GM12878 (cell line): ENCODE data around the gene NUDT3. TPM values are rescaled to one million over a fixed set of nuclear protein-coding genes. Genes with fewer than 3 reads are reported as not detected.
A peak's percentile ranks its signal among the peaks of the same experiment; 100 is the strongest.

ENCODE experiments used
- BCL11A ChIP-seq: IDR thresholded peaks from 2 replicates; pipeline ENCODE4 v1.6.1; 2011; ENCODE audit warnings: low read depth, low read length
- BHLHE40 ChIP-seq, 2 experiments: fragments of 450-650 bp in 1 of 2; IDR thresholded peaks; 2 replicates each; pipeline ENCODE4 v1.6.1; 2011 to 2017; ENCODE audit warnings: low read depth in 2 of 2, borderline replicate concordance in 1 of 2, improper control_type of control experiment in 1 of 2, low read length in 1 of 2, mild to moderate bottlenecking in 1 of 2
- CBX3 ChIP-seq: fragments of 200-600 bp; sonication (generic); IDR thresholded peaks from 2 replicates; pipeline ENCODE4 v1.6.1; 2016; ENCODE audit warnings: low read depth, borderline replicate concordance
- CREM ChIP-seq: IDR thresholded peaks from 2 replicates; pipeline ENCODE4 v1.6.1; 2014; ENCODE audit warnings: antibody characterized with exemption, low read depth
- GABPA ChIP-seq: IDR thresholded peaks from 2 replicates; pipeline ENCODE4 v1.6.1; 2014; ENCODE audit warnings: antibody characterized with exemption, low read depth, mild to moderate bottlenecking, inconsistent platforms
- HDAC6 ChIP-seq: fragments of 200-600 bp; sonication (generic); IDR thresholded peaks from one replicate; pipeline ENCODE4 v1.8.0; 2017; ENCODE audit warnings: antibody characterized with exemption; ENCODE audit not compliant: unreplicated experiment
- IKZF2 ChIP-seq, 2 experiments: fragments of 450-650 bp; IDR thresholded peaks; 2 replicates each; pipeline ENCODE4 v1.6.1; 2017; ENCODE audit warnings: mild to moderate bottlenecking in 2 of 2, moderate library complexity in 2 of 2
- JUND ChIP-seq: IDR thresholded peaks from 2 replicates; pipeline ENCODE4 v1.6.1; 2012; ENCODE audit warnings: low read depth, mild to moderate bottlenecking, low read length, improper control_type of control experiment, moderate library complexity
- KAT2A ChIP-seq: conservative IDR thresholded peaks from 2 replicates; pipeline ENCODE4 v1.6.1; 2011; ENCODE audit warnings: low read depth, low read length; ENCODE audit not compliant: control insufficient read depth
- KDM1A ChIP-seq: fragments of 200-600 bp; sonication (generic); IDR thresholded peaks from 2 replicates; pipeline ENCODE4 v1.6.1; 2016; ENCODE audit warnings: borderline replicate concordance
- LARP7 ChIP-seq: fragments of 450-650 bp; IDR thresholded peaks from 2 replicates; pipeline ENCODE4 v1.6.1; 2017; ENCODE audit warnings: mild to moderate bottlenecking
- MTA2 ChIP-seq: fragments of 450-650 bp; IDR thresholded peaks from 2 replicates; pipeline ENCODE4 v1.6.1; 2016; ENCODE audit warnings: low read depth, mild to moderate bottlenecking, moderate library complexity
- NBN ChIP-seq: fragments of 450-650 bp; IDR thresholded peaks from 2 replicates; pipeline ENCODE4 v1.6.1; 2016
- NFIC ChIP-seq: IDR thresholded peaks from 2 replicates; pipeline ENCODE4 v1.6.1; 2012; ENCODE audit warnings: low read depth, mild to moderate bottlenecking, inconsistent platforms, low read length, moderate library complexity
- NR2F1 ChIP-seq: fragments of 450-650 bp; conservative IDR thresholded peaks from 2 replicates; pipeline ENCODE4 v1.6.1; 2017; ENCODE audit warnings: mild to moderate bottlenecking
- RELA ChIP-seq: fragments of 450-650 bp; IDR thresholded peaks from 2 replicates; pipeline ENCODE4 v1.8.0; 2014; ENCODE audit warnings: borderline replicate concordance; ENCODE audit not compliant: partially characterized antibody
- RFX5 ChIP-seq: IDR thresholded peaks from 2 replicates; pipeline ENCODE4 v1.6.1; 2011; ENCODE audit warnings: low read depth, low read length, improper control_type of control experiment
- SMAD1 ChIP-seq: fragments of 450-650 bp; IDR thresholded peaks from 2 replicates; pipeline ENCODE4 v1.6.1; 2018; ENCODE audit warnings: mild to moderate bottlenecking, low read depth; ENCODE audit not compliant: partially characterized antibody
- SMAD5 ChIP-seq: IDR thresholded peaks from 2 replicates; pipeline ENCODE4 v1.6.1; 2016; ENCODE audit warnings: antibody characterized with exemption, low read depth
- TAF1 ChIP-seq: IDR thresholded peaks from 2 replicates; pipeline ENCODE4 v1.6.1; 2011; ENCODE audit warnings: mild to moderate bottlenecking, low read depth, low read length, borderline replicate concordance
- TCF12 ChIP-seq: IDR thresholded peaks from 2 replicates; pipeline ENCODE4 v1.6.1; 2011; ENCODE audit warnings: low read depth, mild to moderate bottlenecking, low read length
- TCF7 ChIP-seq: IDR thresholded peaks from 2 replicates; pipeline ENCODE4 v1.6.1; 2014; ENCODE audit warnings: antibody characterized with exemption, borderline replicate concordance
- ZNF24 ChIP-seq: fragments of 450-650 bp; IDR thresholded peaks from 2 replicates; pipeline ENCODE4 v1.6.1; 2017; ENCODE audit warnings: antibody characterized with exemption, mild to moderate bottlenecking
- polyA plus RNA-seq, 11 experiments: library from polyadenylated mRNA; depleted of rRNA in 4 of 11; unstranded in 6 of 11; stranded (reverse) in 5 of 11; fragments of >200 nt; fragmentation: Nextera tagmentation in 4 of 11; fragmentation: Illumina TruSeq in 1 of 11; extraction: Ambion mirVana in 4 of 11; extraction: Trizol in 1 of 11; gene quantifications; 1 replicate in 1 of 11; 2 replicates in 10 of 11; pipeline versions ENCODE4 v1.2.1 to v1.2.3, GENCODE V29; 2011 to 2016; ENCODE audit warnings: inconsistent platforms in 2 of 11, missing spikeins in 2 of 11, low read depth in 1 of 11
- total RNA-seq, 4 experiments: library from RNA; depleted of rRNA in 3 of 4; stranded (reverse); fragments of >200 nt in 3 of 4; fragmentation: Illumina TruSeq in 1 of 4; extraction: Trizol in 1 of 4; gene quantifications; 2 replicates each; pipeline versions ENCODE4 v1.2.1 to v1.2.3, GENCODE V29; 2013 to 2021
- TF ChIP-seq, protein P1 (sequence below): fragments of 450-650 bp; formaldehyde crosslinking; IDR thresholded peaks from 2 replicates; pipeline ENCODE4 v1.4.0; 2022; ENCODE audit warnings: mild to moderate bottlenecking, moderate library complexity
- TF ChIP-seq, protein P2 (sequence below): IDR thresholded peaks from 2 replicates; pipeline ENCODE4 v1.6.1; 2012; ENCODE audit warnings: low read length, inconsistent platforms
- TF ChIP-seq, protein P3 (sequence below): IDR thresholded peaks from 2 replicates; pipeline ENCODE4 v1.6.1; 2012; ENCODE audit warnings: low read depth, low read length, improper control_type of control experiment

NUDT3 gene
- total and polyA plus RNA-seq, 10 of the 15 experiments (the other 5 are each of a cell fraction or from before 2014, with no cell fraction given), result 2.4 to 32.3 (median 25.5) TPM

DNA sequence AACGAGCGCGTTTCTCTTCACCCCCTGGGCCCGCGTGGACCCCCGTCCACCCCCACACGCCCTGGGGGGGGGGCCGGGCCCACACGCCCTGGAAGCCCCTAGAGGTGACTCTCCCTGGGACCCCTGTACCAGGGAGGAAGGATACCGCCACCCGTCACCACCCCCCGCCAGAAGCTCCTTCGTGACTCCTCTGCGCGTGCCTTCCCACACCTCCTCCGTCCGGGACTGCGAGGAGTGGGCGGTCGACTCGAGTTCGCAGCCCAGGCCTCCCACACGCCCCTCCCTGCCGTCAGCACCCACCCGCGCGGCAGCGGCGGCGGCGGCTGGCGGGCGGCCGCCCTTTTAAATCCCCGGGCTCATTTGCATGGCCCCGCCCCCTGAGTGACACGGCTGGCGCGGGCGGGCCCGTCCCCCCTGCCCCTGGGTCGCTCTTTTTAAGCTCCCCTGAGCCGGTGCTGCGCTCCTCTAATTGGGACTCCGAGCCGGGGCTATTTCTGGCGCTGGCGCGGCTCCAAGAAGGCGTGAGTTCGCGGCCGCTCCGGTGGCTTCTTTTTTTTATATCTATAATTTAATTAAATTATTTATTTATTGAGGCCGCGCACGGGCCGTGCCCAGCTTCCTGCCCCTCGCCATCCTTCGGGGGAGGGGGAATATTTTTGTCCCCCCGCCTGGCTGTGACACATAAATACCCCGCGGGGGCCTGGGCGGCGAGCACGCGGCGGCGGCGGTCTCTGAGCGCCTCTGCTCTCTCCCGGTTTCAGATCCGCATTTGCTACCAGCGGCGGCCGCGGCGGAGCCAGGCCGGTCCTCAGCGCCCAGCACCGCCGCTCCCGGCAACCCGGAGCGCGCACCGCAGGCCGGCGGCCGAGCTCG is 155.8 kb downstream of the NUDT3 start, which contains the start of gene HMGA1 (continued):
- no peak for TF ChIP-seq KAT2A
- TF ChIP-seq TAF1, result peak; percentile 65; the same call in 1 of the 2 replicates
- TF ChIP-seq, protein P1, sequence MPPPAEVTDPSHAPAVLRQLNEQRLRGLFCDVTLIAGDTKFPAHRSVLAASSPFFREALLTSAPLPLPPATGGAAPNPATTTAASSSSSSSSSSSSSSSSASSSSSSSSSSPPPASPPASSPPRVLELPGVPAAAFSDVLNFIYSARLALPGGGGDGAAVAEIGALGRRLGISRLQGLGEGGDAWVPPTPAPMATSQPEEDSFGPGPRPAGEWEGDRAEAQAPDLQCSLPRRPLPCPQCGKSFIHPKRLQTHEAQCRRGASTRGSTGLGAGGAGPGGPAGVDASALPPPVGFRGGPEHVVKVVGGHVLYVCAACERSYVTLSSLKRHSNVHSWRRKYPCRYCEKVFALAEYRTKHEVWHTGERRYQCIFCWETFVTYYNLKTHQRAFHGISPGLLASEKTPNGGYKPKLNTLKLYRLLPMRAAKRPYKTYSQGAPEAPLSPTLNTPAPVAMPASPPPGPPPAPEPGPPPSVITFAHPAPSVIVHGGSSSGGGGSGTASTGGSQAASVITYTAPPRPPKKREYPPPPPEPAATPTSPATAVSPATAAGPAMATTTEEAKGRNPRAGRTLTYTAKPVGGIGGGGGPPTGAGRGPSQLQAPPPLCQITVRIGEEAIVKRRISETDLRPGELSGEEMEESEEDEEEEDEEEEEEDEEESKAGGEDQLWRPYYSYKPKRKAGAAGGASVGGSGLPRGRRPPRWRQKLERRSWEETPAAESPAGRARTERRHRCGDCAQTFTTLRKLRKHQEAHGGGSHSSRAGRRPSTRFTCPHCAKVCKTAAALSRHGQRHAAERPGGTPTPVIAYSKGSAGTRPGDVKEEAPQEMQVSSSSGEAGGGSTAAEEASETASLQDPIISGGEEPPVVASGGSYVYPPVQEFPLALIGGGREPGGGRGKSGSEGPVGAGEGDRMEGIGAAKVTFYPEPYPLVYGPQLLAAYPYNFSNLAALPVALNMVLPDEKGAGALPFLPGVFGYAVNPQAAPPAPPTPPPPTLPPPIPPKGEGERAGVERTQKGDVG (CRISPR knock-in tag), result no peak; the same call in 1 of the 2 replicates
- TF ChIP-seq ZNF24, result 0 out of 2 replicates have a peak, but pooled peaks have one; percentile 26
- 0 out of 2 replicates have a peak, but pooled peaks have one; percentile 12 for TF ChIP-seq NFIC
- TF ChIP-seq CREM, result peak; percentile 63; the same call in 1 of the 2 replicates
- TF ChIP-seq HDAC6, result peak; percentile 95
- peak; percentile 89 to 93 for TF ChIP-seq BHLHE40 (IDR thresholded peaks at IDR 0.05; ENCODE audit: borderline replicate concordance in 1 of 2, low read depth in 2 of 2, low read length in 1 of 2)
- no peak for TF ChIP-seq CBX3
- TF ChIP-seq, protein P2, sequence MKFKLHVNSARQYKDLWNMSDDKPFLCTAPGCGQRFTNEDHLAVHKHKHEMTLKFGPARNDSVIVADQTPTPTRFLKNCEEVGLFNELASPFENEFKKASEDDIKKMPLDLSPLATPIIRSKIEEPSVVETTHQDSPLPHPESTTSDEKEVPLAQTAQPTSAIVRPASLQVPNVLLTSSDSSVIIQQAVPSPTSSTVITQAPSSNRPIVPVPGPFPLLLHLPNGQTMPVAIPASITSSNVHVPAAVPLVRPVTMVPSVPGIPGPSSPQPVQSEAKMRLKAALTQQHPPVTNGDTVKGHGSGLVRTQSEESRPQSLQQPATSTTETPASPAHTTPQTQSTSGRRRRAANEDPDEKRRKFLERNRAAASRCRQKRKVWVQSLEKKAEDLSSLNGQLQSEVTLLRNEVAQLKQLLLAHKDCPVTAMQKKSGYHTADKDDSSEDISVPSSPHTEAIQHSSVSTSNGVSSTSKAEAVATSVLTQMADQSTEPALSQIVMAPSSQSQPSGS, result no peak
- TF ChIP-seq, protein P3, sequence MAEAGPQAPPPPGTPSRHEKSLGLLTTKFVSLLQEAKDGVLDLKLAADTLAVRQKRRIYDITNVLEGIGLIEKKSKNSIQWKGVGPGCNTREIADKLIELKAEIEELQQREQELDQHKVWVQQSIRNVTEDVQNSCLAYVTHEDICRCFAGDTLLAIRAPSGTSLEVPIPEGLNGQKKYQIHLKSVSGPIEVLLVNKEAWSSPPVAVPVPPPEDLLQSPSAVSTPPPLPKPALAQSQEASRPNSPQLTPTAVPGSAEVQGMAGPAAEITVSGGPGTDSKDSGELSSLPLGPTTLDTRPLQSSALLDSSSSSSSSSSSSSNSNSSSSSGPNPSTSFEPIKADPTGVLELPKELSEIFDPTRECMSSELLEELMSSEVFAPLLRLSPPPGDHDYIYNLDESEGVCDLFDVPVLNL, result 0 out of 2 replicates have a peak, but pooled peaks have one; percentile 15
- TF ChIP-seq KDM1A, result no peak
- peak; percentile 77 for TF ChIP-seq LARP7
- 0 out of 2 replicates have a peak, but pooled peaks have one; percentile 65 for TF ChIP-seq TCF12
- TF ChIP-seq GABPA, result no peak
- no peak for TF ChIP-seq TCF7
- peak; percentile 32 for TF ChIP-seq RELA
- 0 out of 2 replicates have a peak, but pooled peaks have one; percentile 64 for TF ChIP-seq NBN
- TF ChIP-seq SMAD5, result peak; percentile 96
- TF ChIP-seq MTA2, result peak; percentile 64; the same call in 1 of the 2 replicates
- peak; percentile 56 for TF ChIP-seq NR2F1
- TF ChIP-seq BCL11A, result 0 out of 2 replicates have a peak, but pooled peaks have one; percentile 47
- TF ChIP-seq IKZF2 (IDR thresholded peaks at IDR 0.05), result peak; percentile 61 to 63
- no peak; the same call in none of the 2 replicates for TF ChIP-seq JUND
- TF ChIP-seq SMAD1, result peak; percentile 48
- TF ChIP-seq RFX5, result no peak
